Stimulated activated CD4-positive, alpha-beta T cell treated with anti-CD3 and anti-CD28 coated beads, Interleukin-15, amount 100 ng/mL, for 48 hours (primary cell): ENCODE results near the gene CCL20.
"Not testable (repeated sequence)": the region's sequence is repeated elsewhere in the genome, so short reads cannot be mapped to it uniquely, and the experiment has no call there.

ENCODE experiments used
- DNase-seq, 2 donors: peaks; one replicate each; pipeline ENCODE4 v3.0.0-alpha.2; 2020; ENCODE audit warnings: low read depth in 2 of 2

CCL20 gene, protein sequence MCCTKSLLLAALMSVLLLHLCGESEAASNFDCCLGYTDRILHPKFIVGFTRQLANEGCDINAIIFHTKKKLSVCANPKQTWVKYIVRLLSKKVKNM

DNA sequence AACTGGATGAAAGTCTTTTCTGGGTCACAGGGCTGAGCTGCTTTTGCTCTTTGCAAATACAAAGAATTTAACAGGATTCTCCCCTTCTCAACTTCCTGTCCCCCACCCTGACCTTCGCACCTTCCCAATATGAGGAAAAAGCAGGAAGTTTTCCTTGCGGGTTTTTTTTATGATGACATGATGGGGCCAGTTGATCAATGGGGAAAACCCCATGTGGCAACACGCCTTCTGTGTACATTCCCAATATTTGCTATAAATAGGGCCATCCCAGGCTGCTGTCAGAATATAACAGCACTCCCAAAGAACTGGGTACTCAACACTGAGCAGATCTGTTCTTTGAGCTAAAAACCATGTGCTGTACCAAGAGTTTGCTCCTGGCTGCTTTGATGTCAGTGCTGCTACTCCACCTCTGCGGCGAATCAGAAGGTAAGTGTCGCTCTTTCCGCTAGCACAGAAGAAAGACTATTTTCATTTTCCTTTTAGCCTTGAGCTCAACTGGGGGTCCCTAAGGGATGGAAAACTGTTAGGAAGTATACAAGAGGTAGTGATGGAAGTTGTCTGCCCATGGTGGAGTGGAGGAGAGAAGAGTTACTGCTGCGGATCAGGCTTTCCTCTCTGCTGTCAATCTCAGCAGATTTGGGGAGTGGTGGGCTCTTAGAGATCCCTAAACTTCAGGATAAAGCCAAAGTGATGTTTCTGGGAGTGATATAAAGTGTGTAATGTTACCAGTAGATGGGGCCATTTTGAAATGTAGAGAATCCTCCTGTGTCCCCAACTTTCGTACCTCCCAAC, at the start of gene CCL20:
Gene CCL20, plus strand, starts transcription at position 281 of the 792 bp plus-strand sequence. Its CDS starts 70 bp downstream, at position 351.
- no peak for DNase-seq

DNA sequence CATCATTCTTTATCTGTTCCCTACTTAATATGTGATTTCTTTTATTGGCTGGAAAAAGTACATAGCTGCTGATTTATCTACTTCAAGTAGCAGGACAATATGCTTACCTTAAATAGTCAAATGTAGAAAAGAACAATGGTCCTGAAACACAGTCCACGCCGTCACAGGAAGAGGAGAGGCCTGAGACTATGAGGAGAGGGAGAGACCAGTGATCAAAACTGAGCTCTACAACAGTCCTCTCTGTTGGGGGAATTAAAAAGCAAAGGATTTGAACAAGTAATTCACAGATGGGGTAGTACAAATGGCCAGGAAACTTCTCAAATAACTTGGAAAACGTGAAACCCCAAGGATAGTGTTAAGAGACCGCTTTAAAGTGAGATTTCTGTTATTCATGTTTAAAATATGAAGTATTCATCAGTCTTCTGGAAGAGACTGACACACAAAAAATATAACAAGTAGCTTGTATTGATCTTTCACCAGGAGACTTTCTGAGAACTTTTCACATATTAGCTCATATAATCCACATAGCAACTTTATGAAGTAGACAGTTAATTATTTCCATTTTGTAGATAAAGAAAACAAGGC, 47.8 kb upstream of the CCL20 start:
- DNase-seq = no peak

DNA sequence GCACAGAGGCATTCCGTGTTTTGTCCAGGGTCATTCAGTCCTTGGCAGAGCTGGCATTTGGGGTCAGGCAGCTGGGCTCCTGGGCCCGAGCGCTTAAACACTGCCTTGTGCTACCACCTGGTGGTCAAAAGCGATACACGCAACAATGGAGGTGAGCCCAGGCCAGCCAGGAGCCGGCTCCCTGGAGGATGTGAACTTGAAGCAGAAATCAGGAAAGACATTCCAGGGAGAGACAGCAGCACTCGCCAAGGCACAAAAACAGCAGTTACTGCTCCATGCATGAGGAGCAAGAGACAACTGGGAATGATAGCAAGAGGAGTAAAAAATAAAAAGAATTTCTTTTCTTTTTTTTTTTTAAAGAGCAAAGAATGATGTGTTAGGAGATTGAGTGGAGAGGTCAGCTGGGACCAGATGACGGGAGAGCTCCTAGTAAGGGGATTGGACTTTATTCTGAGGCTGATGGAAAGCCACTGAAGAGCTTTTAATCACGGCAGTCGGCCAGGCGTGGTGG, 47.2 kb upstream of the CCL20 start:
- peak; percentile 33 to 39 for DNase-seq

DNA sequence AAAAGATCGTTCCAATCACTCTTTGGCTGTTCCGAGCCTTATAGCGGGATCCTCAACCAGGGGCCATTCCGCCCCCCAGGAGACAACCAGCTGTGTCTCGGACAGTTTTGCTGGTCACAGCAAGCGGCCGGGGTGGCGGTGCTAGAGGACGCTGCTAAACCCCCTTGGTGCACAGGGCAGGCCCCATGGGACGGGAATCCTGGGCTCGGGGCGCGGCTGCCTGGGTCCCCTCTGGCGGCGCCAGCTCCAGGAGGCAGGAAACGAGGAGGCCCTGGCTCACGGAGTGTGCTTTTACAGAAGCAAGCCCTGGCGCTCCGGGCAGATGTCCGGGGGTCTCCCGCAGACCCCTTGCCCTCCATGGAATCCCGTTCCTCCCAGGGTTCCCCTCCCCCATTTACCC, 45.8 kb upstream of the CCL20 start:
- no peak for DNase-seq

DNA sequence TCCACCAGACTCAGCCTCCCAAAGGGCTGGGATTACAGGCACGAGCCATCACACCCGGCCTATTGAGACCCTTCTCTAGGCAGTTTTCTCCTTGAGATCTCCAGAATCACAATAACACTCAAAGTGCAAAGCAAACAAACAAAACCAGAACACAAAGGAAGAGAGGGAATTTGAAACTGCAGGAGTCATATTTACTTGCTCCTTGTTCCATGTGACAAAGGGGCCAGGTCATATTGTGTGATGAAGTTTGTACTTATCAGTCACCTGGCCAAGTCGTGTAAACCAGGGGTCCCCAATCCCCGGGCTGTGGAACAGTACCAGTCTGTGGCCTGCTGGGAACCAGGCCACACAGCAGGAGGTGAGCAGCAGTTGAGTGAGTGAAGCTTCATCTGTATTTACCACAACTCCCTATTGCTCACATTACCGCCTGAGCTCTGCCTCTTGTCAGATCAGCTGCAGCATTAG, 41.4 kb upstream of the CCL20 start:
- no peak for DNase-seq

DNA sequence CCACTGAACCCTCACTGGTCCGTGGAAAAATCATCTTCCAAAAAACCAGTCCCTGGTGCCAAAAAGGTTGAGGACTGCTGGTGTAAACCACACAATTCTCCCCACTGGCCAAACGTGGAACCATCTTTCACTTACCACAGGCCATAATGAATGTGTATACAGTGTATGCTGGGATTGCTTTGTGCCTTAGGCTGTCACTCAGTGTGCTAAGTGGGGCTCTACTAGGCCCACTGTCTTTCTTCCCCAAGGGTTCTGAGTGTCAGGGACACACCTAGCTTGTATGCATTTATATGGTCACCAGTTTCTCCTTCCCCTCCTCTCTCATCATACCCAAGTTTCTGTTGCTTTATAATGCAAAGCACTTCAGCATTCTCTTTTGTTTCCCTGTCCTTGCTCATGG, 40.7 kb upstream of the CCL20 start:
- no peak for DNase-seq

DNA sequence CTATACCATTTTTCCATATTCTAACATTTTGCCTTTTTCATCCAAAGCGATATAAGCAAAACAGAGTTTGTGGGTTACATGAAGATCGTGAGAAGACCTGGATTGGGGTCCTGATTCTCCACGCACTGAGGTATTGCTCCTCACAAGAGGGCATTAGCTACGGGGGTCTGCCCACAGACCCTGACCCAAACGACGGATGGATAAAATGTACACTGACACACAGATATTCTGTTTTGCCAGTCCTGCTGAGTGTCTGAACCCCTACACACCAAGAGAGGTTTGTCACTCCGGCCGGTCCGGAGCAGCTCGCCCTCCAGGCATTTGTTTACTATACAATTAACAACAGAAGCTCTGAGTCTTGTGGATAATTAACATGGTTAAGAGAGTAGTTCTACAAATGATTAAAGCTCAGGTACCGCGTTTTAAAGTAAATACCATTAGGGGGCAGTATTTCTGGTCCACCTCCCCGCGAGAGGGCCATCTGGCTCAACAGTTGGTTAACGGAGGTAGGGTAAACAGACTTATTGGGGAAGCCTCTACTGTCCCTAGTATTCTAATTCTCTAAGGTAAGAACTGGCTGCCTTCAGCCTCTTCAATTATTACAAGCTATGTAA, 39.5 kb upstream of the CCL20 start:
- no peak for DNase-seq

DNA sequence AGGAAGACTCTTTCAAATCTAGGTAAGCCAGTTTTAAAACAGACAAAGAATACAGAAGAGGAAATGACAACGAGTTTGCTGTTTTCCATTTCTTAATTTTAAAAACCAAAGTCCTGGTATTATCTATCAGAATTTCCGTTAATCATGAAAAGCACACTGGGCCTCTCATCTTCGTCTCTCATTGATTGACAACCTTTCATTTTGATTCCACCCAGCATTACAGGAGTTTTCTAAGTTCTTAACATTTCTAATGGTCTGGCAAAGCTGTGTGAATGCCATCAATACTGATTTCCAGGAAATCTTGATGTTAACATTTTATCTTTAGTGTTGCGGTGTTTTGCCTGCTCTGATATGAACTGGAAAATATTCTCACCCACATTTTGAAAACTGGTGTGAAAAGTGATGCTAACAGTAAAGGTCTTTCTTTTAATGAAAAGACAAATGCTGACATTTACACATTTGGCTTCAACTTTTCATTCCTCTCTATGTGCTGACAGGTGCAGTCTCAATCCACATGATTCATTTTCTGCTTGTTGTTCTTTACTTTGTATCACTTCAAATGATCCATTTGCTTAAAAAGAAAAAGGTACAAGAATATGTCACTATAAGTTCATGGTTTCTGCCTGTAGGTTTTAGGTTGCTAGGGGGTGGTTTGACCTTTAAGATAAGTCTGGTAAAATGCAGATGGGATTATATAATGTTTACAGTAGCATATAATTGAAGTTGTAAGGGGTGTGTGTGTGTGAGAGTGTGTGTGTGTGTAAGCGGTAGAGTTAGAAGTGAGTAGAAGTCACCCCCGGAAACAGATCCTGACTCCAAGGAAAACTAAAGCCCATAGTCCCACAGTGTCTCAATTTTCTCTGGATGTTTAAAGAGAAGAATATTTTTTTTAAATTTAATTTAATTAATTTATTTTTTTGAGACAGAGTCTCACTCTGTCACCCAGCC, 38.5 kb upstream of the CCL20 start:
- no peak for DNase-seq

DNA sequence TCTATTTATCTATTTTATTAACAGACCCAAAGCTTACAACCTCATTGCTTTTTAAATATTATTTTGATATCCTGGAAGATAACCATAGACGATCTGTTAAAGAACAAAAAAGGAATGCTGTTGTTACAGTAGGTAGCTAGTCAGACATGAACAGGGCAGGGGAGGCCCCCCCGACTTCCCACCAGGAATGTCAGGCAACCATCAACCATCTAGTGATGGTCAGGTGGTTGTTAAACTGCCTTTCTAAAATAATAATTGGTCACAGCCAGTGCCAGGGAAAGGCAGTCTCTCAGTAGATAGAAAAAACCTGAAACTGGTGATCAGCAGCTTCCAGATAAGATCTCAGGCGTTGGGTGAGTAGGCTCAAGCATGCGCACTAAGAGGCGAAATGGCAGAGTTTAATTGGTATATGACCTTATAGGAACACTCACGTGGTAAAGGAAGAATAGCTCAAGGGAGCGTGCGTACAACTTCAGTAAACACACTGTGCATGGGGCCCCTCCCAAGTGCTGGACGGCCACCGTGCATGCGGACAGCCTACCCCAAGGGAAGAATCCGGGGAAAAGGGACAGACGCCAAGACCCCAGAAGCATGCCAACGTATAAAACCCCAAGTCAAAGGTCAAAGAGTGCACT, 32.5 kb upstream of the CCL20 start:
- no peak for DNase-seq

DNA sequence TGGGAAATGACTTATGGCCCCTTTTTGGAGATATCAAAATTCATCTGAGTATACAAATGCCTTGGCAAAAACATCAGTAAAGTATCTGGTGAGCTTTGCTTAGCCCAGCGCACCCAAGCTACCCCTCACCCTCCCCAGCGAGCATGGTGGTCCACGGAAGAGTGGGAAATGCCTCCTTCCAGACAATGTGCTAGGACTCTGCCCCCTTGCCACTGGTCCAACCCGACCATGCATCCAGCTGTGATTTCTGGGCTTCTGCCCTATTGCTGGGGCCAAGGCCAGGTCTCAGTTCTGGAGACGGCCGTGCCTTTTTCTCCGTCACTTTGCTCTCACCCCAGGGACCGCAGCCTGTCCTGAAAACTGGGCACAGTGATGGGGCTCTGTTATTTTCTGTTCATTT, 31.8 kb upstream of the CCL20 start:
- DNase-seq = no peak

DNA sequence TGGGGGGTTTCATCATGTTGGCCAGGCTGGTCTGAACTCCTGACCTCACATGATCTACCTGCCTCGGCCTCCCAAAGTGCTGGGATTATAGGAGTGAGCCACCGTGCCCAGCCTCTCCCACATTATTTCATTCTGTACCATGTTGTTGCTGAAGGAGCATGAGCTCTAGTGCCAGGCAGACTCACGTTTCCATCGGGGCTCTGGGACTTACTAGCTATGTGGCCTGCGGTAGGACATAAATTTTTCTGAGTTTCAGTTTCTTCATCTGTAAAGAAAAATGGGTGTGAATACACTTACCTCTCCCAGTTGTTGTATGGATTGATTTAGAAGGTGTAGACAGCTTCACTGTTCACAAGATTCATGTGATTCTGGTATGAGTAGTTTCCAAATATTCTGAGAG, 30.8 kb upstream of the CCL20 start:
- DNase-seq = no peak

DNA sequence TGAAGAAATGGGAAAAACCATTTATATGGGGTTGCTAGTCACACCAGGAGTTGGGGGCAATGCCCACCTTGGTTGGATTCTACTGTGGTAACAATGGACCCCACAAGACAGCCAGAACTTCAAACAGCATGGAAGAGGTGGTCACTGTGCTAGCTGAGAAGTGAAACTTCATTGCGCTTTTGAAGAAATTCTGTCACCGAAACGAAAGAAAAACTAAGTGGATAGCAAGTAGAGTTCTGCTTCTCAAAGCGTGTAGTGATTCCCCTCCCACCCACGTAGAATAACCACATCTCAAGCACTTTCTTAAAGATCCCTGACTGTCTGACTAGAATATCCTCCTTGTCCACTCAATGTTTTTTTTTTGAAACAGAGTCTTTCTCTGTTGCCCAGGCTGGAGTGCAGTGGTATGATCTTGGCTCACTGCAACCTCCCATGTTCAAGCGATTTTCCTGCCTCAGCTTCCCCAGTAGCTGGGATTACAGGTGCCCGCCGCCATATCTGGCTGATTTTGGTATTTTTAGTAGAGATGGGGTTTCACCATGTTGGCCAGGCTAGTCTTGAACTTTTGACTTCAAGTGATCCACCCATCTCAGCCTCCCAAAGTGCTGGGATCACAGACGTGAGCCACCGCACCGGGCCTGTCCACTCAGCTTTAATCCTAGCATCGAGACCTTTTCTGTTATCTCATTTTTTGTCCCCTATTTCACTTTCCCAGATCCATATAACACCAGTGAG, 30.1 kb upstream of the CCL20 start:
- no peak for DNase-seq

DNA sequence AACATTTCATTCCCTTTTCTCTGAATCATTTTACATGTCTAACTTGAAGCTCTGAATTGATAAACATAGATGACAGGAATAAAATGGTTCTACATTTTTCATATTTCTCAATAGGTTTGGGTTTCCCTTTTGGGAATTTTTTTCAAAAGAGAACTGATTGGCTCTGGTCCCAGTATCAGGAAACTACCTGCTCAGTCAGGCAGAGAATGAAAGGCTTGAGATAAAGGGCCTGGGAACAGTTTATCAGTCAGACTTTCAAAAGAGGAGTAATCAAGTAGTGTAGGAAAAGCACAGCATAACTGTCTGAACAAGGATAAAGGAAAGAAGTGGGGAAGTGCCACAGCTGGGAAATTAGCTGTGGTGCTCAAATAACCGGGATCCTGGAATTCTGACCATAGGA, 28.3 kb upstream of the CCL20 start:
- no peak for DNase-seq

DNA sequence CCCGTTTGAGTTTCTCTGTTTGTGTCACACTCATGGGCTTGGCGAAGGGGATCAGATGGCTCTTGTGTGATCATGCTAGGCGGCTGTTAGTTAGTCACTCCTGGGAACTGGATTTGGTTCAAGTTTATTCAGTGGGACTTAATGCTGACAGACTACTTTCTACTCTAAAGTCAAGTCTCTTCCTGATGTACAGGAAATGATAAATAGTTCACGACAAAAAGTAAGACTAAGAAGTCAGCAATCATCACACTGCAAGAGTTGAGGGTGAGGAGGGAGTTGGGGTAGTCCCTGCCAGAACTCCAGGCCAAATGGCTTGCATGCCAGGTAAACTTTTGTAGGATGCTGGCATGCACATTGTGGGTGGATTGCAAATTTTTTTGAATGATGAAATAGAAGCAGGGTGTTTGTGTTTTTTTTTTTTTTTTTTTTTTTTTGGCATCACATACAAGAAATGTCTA, 25.1 kb upstream of the CCL20 start:
- DNase-seq = no peak

DNA sequence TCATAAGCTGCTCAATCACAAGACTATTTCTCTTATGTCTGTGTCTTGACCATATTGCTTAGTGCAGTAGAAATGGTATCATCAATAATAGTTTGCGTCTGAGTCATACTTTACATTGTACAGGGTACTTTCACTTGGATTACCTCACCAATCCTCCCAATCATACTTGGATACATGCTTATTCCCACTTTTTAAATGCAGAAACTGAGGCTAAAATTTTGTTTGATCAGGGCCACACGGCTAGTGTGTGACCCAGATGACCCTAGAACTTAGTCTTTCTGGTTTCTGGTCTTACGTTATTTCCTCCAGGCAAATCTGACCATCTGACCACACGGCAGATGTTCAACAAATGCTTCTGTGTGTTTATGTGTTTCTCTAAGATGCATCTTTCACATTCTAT, 23.8 kb upstream of the CCL20 start:
- DNase-seq = no peak

DNA sequence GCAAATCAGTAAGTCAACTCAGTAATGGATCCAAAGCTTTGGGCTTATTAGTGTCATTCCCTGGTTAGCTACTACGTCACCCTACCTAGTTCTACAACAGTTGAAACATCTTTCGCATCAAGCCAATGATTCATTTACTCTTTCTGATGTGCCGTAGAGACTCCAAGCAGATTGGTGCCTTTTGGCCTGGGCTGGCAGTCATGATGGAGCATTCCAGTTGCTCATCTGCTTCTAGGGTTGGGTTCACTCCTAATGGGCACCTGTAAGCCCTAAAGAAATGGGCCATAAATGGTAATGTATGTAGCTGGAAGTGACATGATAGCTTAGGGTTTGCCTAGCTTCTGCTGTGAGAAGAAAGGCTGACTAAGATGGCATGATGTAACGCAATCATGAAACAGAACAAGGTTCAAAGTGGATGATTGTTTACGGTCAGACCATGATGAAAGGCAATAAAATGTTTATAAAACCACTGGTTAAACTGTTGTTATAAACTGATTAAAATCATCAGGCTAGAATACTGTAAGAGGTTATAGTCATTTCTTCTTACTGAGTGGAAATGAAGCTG, 20.4 kb upstream of the CCL20 start:
- no peak for DNase-seq

DNA sequence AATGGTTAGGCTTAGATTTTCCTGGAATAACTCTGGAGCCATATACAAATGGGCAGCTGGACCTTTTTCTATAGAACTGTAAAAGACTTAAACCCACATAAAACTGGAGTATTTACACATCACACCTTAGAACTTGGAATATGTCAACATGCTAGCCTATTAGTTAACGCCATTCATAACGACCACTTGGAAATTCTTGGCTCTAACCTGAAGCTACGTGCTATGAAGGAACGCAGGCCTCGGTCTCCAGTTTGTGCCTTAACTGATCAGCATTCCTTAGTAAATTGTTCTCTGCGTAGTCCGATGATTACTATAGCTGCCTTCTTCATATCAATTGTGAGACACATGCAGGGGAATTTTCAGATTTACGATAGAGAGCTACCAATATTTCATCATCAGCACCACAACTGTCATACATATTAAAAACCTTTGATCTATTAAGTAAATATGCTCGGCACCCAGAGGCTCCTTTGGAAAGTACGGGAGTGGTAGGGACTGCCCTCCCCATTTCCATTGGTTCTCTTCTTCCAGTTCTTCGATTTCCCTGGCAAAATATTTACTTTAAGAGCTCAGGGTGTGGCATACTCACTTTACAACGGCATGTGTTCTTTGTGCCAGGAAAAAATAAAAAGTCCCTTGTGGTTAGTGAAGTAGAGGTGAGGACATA, 17.5 kb upstream of the CCL20 start:
- no peak for DNase-seq

DNA sequence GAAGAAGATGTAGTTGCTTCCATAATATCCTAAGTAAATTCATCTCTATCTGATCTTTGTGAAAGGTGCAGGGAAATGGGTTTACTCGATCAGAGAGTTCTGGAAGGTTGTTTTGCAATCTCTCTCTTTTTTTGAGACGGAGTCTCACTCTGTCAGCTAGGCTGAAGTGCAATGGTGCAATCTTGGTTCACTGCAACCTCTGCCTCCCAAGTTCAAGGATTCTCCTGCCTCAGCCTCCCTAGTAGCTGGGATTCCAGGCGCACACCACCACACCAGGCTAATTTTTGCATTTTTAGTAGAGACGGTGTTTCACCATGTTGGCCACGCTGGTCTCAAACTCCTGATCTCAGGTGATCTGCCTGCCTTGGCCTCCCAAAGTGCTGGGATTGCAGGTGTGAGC, 16.9 kb upstream of the CCL20 start:
- DNase-seq = not testable (repeated sequence)

DNA sequence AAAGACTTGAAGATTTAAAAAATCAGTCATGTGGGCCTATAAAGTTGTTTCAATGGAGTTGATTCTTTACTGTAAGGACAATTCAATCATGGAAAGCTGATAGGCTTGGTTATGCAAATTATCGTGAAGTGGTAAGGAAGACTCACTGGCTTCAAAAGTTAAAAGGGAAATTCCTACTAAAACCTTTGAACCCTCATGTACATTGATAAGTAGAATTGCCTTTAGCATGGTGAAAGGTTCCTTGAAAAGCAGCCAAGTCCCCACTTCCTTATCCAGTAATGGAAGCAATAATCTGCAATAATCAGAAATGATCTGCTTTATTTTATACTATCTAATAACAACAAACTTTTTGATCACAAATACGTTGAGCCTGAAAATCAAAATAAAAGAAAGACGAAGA, 14.4 kb upstream of the CCL20 start:
- no peak for DNase-seq
